OCI-LY1 (cell line): ENCODE data around the gene PIEZO1.

ENCODE experiments used
- H2AFZ ChIP-seq: fragments of 200-600 bp; sonication (generic), shearing (Covaris generic); 2 replicates; pipeline ENCODE4 v1.6.0; 2014; ENCODE audit warnings: antibody characterized with exemption, mild to moderate bottlenecking, low read length
- H3F3A ChIP-seq: fragments of 200-600 bp; sonication (generic), shearing (Covaris generic); 2 replicates; pipeline ENCODE4 v1.6.0; 2014; ENCODE audit warnings: mild to moderate bottlenecking, antibody characterized with exemption, low read length, moderate library complexity; ENCODE audit not compliant: insufficient read depth
- H3K27ac ChIP-seq: fragments of 200-600 bp; sonication (generic); 2 replicates; pipeline ENCODE4 v1.5.1; 2014; ENCODE audit warnings: low read length, mixed run types, mild to moderate bottlenecking, low read depth; ENCODE audit not compliant: poor library complexity, severe bottlenecking
- H3K27me3 ChIP-seq: fragments of 200-600 bp; sonication (generic); 2 replicates; pipeline ENCODE4 v1.6.0; 2014; ENCODE audit warnings: antibody characterized with exemption, mild to moderate bottlenecking, low read length, moderate library complexity; ENCODE audit not compliant: insufficient read depth
- H3K36me3 ChIP-seq: fragments of 200-600 bp; sonication (generic); 2 replicates; pipeline ENCODE4 v1.6.1; 2014; ENCODE audit warnings: mild to moderate bottlenecking, antibody characterized with exemption, low read length, moderate library complexity, mixed read lengths; ENCODE audit not compliant: insufficient read depth
- H3K4me1 ChIP-seq: fragments of 200-600 bp; sonication (generic); 2 replicates; pipeline ENCODE4 v1.5.1; 2014; ENCODE audit warnings: mild to moderate bottlenecking, low read length, moderate library complexity; ENCODE audit not compliant: insufficient read depth, severe bottlenecking
- H3K4me2 ChIP-seq: fragments of 200-600 bp; sonication (generic), shearing (Covaris generic); 2 replicates; pipeline ENCODE4 v1.6.1; 2014; ENCODE audit warnings: low read length
- H3K4me3 ChIP-seq: fragments of 200-600 bp; sonication (generic); 2 replicates; pipeline ENCODE4 v1.5.1; 2014; ENCODE audit warnings: low read length, low read depth, mild to moderate bottlenecking, mixed read lengths; ENCODE audit not compliant: poor library complexity, severe bottlenecking
- H3K79me2 ChIP-seq: fragments of 200-600 bp; shearing (Covaris generic); 2 replicates; pipeline ENCODE4 v1.6.1; 2016; ENCODE audit warnings: mixed run types, low read length, mixed read lengths; ENCODE audit not compliant: insufficient read depth
- H3K9ac ChIP-seq: fragments of 200-600 bp; sonication (generic), shearing (Covaris generic); 2 replicates; pipeline ENCODE4 v1.6.1; 2014; ENCODE audit warnings: mild to moderate bottlenecking, low read length, mixed read lengths
- H3K9me2 ChIP-seq: fragments of 200-600 bp; sonication (generic), shearing (Covaris generic); 2 replicates; pipeline ENCODE4 v1.6.1; 2014; ENCODE audit warnings: low read depth, mild to moderate bottlenecking, low read length, mixed read lengths
- H3K9me3 ChIP-seq: fragments of 200-600 bp; shearing (Covaris generic); 2 replicates; pipeline ENCODE4 v1.6.1; 2014; ENCODE audit warnings: low read length, mixed read lengths
- H4K20me1 ChIP-seq: fragments of 200-600 bp; sonication (generic), shearing (Covaris generic); 2 replicates; pipeline ENCODE4 v1.6.0; 2016; ENCODE audit warnings: mild to moderate bottlenecking, low read length; ENCODE audit not compliant: insufficient read depth
- CTCF ChIP-seq: fragments of 200-600 bp; sonication (generic), shearing (Covaris generic); IDR thresholded peaks from 2 replicates; pipeline ENCODE4 v1.5.1; 2017; ENCODE audit warnings: mild to moderate bottlenecking, antibody characterized with exemption, low read length, moderate library complexity, mixed read lengths
- EZH2 ChIP-seq: fragments of 200-600 bp; sonication (generic), shearing (Covaris generic); IDR thresholded peaks from 2 replicates; pipeline ENCODE4 v1.8.0; 2017; ENCODE audit warnings: borderline replicate concordance, mixed run types, mild to moderate bottlenecking, antibody characterized with exemption, low read length, moderate library complexity, mixed read lengths

PIEZO1 gene

GRCh38 chr16:88698646-88699045, 86.4 kb downstream of the PIEZO1 start:
- Histone ChIP-seq H3K79me2 (no peaks in the 10 kb centered on the region), H3K4me2 (no peak overlapping the region), H3K4me3 (no peak overlapping the region), H3K9ac (no peak overlapping the region), H3K27me3 (peaks cover 8% of the 10 kb centered on the region; the same call in 1 of the 2 replicates), H4K20me1 (no peaks in the 10 kb centered on the region), H3F3A (no peaks in the 10 kb centered on the region), H3K27ac (no peak overlapping the region), H3K9me3 (no peaks in the 10 kb centered on the region), H3K9me2 (no peaks in the 10 kb centered on the region), H3K4me1 (peaks cover 25% of the 10 kb centered on the region), H2AFZ (no peak overlapping the region), H3K36me3 (peaks cover 7% of the 10 kb centered on the region; the same call in 1 of the 2 replicates)
- TF ChIP-seq CTCF (no peak), EZH2 (no peak)

GRCh38 chr16:88697831-88698615, 87.0 kb downstream of the PIEZO1 start:
- Histone ChIP-seq H3K79me2 (no peaks in the 10 kb centered on the region), H4K20me1 (no peaks in the 10 kb centered on the region), H3K27ac (no peak overlapping the region), H3K4me1 (peaks cover 18% of the 10 kb centered on the region), H3K4me2 (no peak overlapping the region), H3K27me3 (peaks cover 8% of the 10 kb centered on the region; the same call in 1 of the 2 replicates), H3K36me3 (peaks cover 7% of the 10 kb centered on the region; the same call in 1 of the 2 replicates), H3K9ac (no peak overlapping the region), H3F3A (no peaks in the 10 kb centered on the region), H3K4me3 (no peak overlapping the region), H3K9me3 (no peaks in the 10 kb centered on the region), H2AFZ (no peak overlapping the region), H3K9me2 (no peaks in the 10 kb centered on the region)
- TF ChIP-seq CTCF (no peak), EZH2 (no peak)

- Histone ChIP-seq H3K27ac (no peak overlapping the region), H3K79me2 (no peaks in the 10 kb centered on the region), H3K4me2 (no peak overlapping the region), H3K36me3 (peaks cover 7% of the 10 kb centered on the region; the same call in 1 of the 2 replicates), H2AFZ (no peak overlapping the region), H3K27me3 (peaks cover 8% of the 10 kb centered on the region; the same call in 1 of the 2 replicates), H3K4me1 (peaks cover 12% of the 10 kb centered on the region), H4K20me1 (no peaks in the 10 kb centered on the region), H3K9me2 (no peaks in the 10 kb centered on the region), H3K9ac (no peak overlapping the region), H3K4me3 (no peak overlapping the region), H3F3A (no peaks in the 10 kb centered on the region), H3K9me3 (no peaks in the 10 kb centered on the region)
- TF ChIP-seq EZH2 (no peak), CTCF (no peak)
Measured at GRCh38 chr16:88697116-88697830, 87.7 kb downstream of the PIEZO1 start.
